ENCODE measurements around the gene HAPLN3. TPM values are rescaled to one million over a fixed set of nuclear protein-coding genes. Genes with fewer than 3 reads are reported as not detected.

The HAPLN3 gene
- polyA plus RNA-seq, 1 donor (not counting 4 experiments of a cell fraction or from before 2014, with no cell fraction given), result 1.4 TPM

GRCh38 chr15:88843334-88843733 lies 52.0 kb downstream of the HAPLN3 start:
- dilution Hi-C loops (cut with MboI; ENCODE audit: extremely low pct_ligation_motif_present, low sequenced_read_pairs), result no loop called here
- Histone ChIP-seq H3K36me3 (ENCODE audit: control insufficient read depth in 2 of 2, extremely low read depth in 1 of 2, insufficient read depth in 2 of 2, low read length in 2 of 2) (no peaks in the 10 kb centered on the region), H4K20me1 (ENCODE audit: control insufficient read depth, extremely low read depth, insufficient read depth, low read length) (no peaks in the 10 kb centered on the region), H3K27me3 (ENCODE audit: control insufficient read depth, extremely low read depth, insufficient read depth, low read length) (no peaks in the 10 kb centered on the region), H3K4me1 (ENCODE audit: control insufficient read depth, extremely low read depth, insufficient read depth, low read length) (no peaks in the 10 kb centered on the region), H3K9me1 (ENCODE audit: control insufficient read depth, extremely low read depth, insufficient read depth, low read length) (no peaks in the 10 kb centered on the region), H3K79me2 (ENCODE audit: control insufficient read depth, insufficient read depth, low read length) (no peaks in the 10 kb centered on the region), H3K4me3 (ENCODE audit: control insufficient read depth in 2 of 3, extremely low read depth in 1 of 3, insufficient read depth in 2 of 3, low read depth in 1 of 3, low read length in 3 of 3) (no peak overlapping the region), H2AFZ (ENCODE audit: control insufficient read depth, low read length) (no peak overlapping the region), H3K9me3 (ENCODE audit: control insufficient read depth, low read depth, low read length) (no peaks in the 10 kb centered on the region), H3K27ac (ENCODE audit: control insufficient read depth, insufficient read depth, low read length) (no peak overlapping the region), H3K4me2 (ENCODE audit: control insufficient read depth, extremely low read depth, insufficient read depth, low read depth, low read length) (no peak overlapping the region), H3K9ac (ENCODE audit: control insufficient read depth, extremely low read depth, insufficient read depth, low read length) (no peak overlapping the region)
- DNase-seq (ENCODE audit: low read depth, low spot score) (no peak), FAIRE-seq (no peak)
- TF ChIP-seq EZH2 (IDR thresholded peaks at IDR 0.05; ENCODE audit: low read length) (no peak), CTCF (optimal IDR thresholded peaks at IDR 0.05 in 1 of 3, IDR thresholded peaks at IDR 0.05 in 1 of 3, conservative IDR thresholded peaks at IDR 0.05 in 1 of 3; ENCODE audit: extremely low read depth in 1 of 3, insufficient read depth in 2 of 3, low read length in 3 of 3) (no peak)

GRCh38 chr15:88842156-88842555 lies 53.2 kb downstream of the HAPLN3 start:
- Histone ChIP-seq H3K27me3 (ENCODE audit: control insufficient read depth, extremely low read depth, insufficient read depth, low read length) (no peaks in the 10 kb centered on the region), H3K9me3 (ENCODE audit: control insufficient read depth, low read depth, low read length) (no peaks in the 10 kb centered on the region), H2AFZ (ENCODE audit: control insufficient read depth, low read length) (no peak overlapping the region), H3K4me2 (ENCODE audit: control insufficient read depth, extremely low read depth, insufficient read depth, low read depth, low read length) (no peak overlapping the region), H3K36me3 (ENCODE audit: control insufficient read depth in 2 of 2, extremely low read depth in 1 of 2, insufficient read depth in 2 of 2, low read length in 2 of 2) (no peaks in the 10 kb centered on the region), H3K9me1 (ENCODE audit: control insufficient read depth, extremely low read depth, insufficient read depth, low read length) (no peaks in the 10 kb centered on the region), H3K79me2 (ENCODE audit: control insufficient read depth, insufficient read depth, low read length) (no peaks in the 10 kb centered on the region), H4K20me1 (ENCODE audit: control insufficient read depth, extremely low read depth, insufficient read depth, low read length) (no peaks in the 10 kb centered on the region), H3K9ac (ENCODE audit: control insufficient read depth, extremely low read depth, insufficient read depth, low read length) (no peak overlapping the region), H3K4me3 (ENCODE audit: control insufficient read depth in 2 of 3, extremely low read depth in 1 of 3, insufficient read depth in 2 of 3, low read depth in 1 of 3, low read length in 3 of 3) (no peak overlapping the region), H3K27ac (ENCODE audit: control insufficient read depth, insufficient read depth, low read length) (no peak overlapping the region), H3K4me1 (ENCODE audit: control insufficient read depth, extremely low read depth, insufficient read depth, low read length) (no peaks in the 10 kb centered on the region)
- dilution Hi-C loops (cut with MboI; ENCODE audit: extremely low pct_ligation_motif_present, low sequenced_read_pairs), result no loop called here
- DNase-seq (ENCODE audit: low read depth, low spot score) (no peak), FAIRE-seq (no peak)
- TF ChIP-seq CTCF (optimal IDR thresholded peaks at IDR 0.05 in 1 of 3, IDR thresholded peaks at IDR 0.05 in 1 of 3, conservative IDR thresholded peaks at IDR 0.05 in 1 of 3; ENCODE audit: extremely low read depth in 1 of 3, insufficient read depth in 2 of 3, low read length in 3 of 3), result no peak
- no peak for TF ChIP-seq EZH2 (IDR thresholded peaks at IDR 0.05; ENCODE audit: low read length)
